Tongue (tissue), 2 donors: Measurements from ENCODE around the gene RBSN. TPM values are rescaled to one million over a fixed set of nuclear protein-coding genes. Genes with fewer than 3 reads are reported as not detected.
"Not testable (repeated sequence)": the region's sequence is repeated elsewhere in the genome, so short reads cannot be mapped to it uniquely, and the experiment has no call there.

Experiments
- DNase-seq: peaks from one replicate; pipeline ENCODE4 v3.0.0-alpha.2; 2015
- total RNA-seq: library from RNA; depleted of rRNA; stranded (reverse); fragments of >200 nt; gene quantifications from one replicate; pipeline ENCODE4 v1.2.3, GENCODE V29; 2014

RBSN gene
- total RNA-seq: 44.6 TPM

DNA sequence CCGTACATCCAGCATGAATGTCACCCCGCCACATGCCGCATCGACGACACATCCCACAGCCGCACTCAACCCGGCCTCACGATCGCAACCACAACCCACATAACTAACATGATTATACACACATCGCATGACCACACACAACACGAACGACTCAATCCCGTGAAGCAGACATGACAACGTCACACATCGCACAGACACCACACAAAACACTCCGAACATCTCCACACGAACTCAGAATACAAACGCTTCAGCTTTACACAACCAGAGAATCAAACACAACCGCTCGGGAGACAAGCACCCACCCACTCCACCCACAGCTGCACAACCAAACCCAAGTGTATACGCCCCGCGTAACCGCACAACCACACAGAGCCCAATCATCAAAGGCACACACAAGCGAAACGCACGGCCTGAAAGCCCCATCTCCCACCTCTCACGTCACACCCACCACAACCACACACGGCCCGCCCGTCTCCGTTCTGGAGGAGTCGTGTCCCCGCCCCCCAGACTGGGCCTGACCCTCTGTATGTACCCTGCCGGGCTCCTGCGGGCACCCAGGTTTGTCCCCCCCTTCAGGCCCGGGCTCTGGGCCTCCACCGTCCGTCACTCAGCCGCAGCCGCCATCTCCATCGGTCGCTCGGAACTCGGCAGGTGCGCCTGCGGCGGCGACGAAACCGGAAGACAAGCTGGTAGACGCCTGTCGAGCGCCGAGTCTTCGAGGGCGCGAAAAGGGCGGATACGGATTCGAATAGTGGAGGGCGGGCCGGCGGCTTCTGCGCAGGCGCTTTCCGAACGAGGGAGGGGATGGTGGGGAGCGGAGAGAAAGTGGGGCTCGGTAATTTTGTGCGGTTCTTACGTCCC is at the start of gene RBSN:
Gene RBSN, minus strand, starts transcription at position 646 of the 861 bp plus-strand sequence. CDS start 3,028 bp downstream, outside the sequence.
- peak; percentile 98 for DNase-seq

DNA sequence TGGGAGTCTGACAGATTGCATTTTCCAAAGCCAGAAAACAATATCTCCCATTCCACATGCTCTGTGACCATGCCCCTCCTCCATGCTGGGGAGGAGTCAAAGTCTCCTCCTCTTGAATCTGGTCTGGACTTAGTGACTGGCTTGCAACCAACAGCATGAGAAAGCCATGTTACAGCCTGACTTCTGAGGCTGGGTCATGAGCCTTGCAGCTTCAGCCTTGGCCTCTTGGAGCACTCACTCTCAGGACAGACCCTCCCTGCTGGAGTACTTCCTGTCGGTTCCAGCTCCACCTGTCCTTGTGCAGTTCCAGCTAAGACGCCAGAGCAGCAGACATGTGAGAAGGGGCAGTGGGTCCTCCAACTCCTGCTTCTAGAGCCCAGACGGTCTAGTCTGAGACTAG is 49.7 kb upstream of the RBSN start:
- DNase-seq: peak; percentile 7

DNA sequence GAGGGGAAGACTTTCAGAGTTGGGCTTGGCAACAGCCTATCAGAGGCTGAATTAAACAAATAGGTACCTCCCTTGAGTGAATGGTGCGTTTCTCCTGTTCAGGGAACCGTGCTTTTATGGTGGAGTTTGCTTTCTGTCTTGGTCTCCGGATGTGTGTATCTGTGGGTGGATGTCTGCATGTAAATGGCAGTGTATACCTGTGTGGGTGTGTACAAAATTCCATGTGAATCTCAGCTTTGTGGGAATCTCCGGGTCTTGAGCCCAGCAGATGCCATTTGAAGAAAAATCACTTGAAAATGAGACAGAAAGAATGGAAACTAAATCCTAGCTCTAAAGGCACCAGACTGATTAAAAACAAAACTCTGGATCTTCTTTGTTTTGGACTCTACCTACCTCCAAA is 37.9 kb upstream of the RBSN start:
- DNase-seq: not testable (repeated sequence)

DNA sequence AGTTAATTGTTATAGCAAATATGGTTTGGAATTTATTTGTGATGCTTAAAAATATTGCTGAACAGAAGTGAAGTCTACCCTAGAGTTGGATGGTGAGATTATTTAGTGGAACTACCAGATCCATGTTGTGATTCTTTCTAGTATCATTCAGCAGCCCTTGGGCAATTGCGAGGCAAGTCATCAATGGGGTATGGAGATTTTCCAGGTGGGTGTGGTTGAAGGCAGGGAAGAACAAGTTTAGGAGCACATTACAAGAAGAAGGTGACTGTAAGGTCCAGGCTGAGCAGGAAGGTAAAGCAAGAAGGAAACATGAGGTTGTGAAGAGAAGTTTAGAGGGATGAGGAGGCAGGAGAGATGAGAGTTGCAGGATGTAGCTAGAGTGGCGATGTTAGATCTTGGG is 36.0 kb upstream of the RBSN start:
- not testable (repeated sequence) for DNase-seq

DNA sequence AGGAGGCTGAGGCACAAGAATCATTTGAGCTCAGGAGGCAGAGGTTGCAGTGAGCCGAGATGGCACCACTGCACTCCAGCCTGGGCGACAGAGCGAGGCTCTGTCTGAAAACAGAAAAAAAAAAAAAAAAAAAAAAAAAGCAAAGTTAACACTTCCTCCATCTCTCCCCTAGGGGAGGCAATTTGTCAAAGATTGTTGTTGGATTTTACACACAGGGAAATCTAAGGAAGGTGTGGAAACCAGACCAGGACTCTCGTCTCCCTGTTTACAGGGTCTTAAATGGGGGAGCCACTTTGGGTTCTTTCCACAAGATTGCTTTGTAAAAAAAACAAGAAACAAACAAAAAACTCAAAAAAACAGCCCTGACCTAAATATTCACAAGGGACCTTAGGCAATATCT is 29.5 kb upstream of the RBSN start:
- not testable (repeated sequence) for DNase-seq

DNA sequence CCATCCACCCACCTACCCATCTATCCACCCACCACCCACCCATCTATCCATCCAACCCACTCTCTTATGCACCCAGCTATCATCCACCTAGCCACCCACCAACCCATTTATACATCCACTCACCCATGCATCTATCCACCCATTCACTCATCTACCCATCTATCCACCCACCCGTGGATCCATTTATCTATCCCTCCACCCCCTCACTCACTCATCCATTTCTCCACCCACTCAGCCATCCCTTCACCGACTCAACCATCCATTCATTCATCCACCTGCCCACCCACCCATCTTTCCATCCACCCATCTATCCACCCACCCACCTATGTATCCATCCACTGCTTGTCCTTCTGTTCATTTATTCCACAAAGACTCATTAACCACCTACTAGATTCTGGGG is 28.0 kb upstream of the RBSN start:
- not testable (repeated sequence) for DNase-seq

DNA sequence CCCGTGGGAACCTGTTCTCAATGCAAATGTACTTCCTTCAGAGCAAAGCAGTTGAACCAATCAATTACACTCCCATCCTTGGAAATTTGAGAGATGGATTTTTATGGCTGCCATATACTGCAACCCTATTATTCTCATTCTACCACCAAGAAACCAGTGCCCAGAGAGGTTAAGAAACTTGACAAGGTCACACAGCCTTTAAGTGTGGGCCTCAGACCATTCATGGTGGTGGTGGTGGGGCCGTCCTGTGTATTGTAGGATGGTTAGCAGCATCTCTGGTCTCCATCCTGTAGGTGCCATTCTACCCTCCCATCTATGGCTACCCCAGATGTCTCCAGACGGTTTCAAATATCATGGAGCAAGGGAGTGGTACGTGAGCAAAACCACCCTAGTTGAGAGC is 23.4 kb upstream of the RBSN start:
- DNase-seq: no peak

DNA sequence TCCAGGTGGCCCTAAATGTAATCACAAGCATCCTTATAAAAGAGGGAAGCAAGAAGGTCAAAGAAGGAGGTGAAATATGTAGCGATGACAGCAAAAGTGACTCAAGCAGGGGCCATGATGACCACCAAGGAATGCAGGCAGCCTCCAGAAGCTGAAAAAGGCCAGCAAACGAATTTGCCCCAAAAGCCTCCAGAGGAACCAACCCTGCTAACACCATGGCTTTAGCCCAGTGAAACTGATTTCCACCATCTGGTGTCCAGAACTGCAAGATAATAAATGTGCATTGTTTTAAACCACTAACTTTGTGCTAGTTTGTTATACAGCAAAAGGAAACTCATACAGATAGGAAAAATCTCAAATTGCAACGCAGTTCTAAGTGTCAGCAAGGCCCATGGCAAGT is 23.0 kb upstream of the RBSN start:
- no peak for DNase-seq

DNA sequence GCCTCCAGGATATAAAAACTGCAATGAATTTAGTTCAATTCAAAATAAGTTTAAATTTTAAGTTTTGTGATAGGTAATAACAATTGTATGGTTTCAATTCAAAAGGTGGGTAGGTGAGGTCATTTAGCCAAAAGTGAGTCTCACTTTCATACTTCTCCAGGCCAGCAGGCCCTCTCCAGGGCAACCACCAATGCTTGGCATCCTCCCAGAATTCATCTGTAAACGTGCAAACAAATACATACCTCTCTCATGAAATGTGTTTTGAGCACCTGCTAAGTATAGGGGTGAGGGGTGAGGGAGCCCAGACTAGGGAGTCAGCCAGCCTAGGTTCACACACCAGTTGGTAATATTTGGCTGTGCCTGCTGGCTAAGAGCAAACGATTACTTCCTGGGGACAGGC is 22.0 kb upstream of the RBSN start:
- no peak for DNase-seq

DNA sequence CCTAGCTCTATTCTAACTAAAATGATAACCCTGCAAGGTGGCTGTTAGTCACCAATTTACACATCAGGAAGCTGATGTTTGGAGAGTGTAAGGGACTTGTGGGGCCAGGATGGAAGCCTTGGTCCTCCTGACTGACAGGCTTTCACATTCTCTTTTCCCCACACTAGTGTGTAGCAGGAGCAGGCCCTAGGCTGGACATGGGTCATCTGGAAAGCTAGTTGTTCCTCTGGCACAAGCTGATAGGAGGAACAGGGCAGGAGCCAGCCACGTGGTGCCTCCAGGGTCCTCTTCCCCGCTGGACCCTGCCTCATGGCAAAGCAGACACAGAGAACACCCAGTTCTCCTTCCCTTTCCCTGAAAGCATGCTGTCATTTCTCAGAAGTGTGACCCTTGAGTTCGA is 18.1 kb upstream of the RBSN start:
- no peak for DNase-seq

DNA sequence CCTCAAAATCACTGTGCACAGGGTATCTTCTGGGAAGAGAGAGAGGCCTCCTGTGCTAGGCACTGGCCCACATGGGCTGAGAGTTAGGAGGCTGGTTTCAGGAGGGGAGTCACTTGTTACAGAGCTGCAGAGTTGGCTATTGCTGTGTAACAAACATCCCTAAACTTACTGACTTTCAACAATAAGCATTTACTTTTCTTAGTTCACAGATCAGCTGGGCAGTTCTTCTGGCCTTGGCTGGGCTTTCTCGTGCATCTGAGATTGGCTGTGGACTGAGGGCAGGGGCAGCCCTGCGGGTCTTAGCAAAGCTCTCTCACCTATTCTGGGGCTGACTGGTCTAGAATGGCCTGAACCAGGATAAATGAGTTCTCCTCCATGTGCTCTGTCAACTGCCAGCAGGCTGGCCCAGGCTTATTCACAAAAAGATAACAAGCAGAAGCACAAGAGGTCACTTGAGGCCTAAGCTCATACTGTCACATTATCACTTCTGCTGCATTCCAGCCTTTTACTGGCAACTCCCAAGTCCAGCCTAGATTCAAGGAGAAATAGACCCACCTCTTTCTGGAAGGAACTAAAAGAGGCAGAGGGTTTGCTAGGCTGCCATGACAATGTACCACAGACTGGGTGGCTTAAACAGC is 17.2 kb upstream of the RBSN start:
- no peak for DNase-seq

DNA sequence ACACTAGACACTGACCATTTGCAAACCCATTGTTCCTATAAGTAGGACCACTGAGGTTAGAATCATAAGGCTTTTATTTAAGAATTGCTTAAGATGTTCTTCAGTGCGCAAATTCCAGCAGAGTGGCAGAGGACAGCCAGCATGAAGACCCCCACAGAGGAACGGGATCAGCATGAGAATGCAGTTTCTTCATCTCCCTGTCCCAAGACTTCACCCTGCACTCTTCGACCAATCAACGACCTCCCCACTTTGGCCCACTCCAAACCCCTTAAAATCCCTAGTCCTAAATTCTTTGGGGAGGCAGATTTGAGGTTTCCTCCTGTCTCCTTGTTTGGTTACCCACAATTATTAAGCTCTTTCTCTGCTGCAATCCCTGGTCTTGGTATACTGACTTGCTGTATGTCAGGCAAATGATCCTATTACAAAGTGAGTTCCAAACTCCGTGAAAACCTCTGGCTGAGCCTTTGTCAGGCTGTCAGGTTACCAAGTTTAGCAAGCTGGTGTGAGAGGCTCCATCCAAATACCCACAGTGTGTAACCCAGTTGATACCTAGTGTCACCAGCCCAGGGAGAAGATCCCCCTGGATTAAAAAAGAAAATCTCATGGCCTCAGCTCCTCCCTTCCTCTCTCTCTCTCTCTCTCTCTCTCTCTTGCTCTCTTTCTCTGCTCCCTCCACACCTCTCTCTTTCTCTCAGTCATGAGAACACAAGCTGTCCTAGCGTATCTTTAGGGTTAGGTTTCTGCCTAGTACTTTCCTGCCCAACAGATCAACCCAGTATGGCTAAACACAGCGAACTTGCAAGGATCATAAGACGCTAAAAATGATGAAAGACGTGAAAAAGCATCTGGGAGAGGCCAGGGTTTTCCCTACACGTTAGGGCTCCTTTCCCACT is 15.8 kb upstream of the RBSN start:
- DNase-seq: no peak

DNA sequence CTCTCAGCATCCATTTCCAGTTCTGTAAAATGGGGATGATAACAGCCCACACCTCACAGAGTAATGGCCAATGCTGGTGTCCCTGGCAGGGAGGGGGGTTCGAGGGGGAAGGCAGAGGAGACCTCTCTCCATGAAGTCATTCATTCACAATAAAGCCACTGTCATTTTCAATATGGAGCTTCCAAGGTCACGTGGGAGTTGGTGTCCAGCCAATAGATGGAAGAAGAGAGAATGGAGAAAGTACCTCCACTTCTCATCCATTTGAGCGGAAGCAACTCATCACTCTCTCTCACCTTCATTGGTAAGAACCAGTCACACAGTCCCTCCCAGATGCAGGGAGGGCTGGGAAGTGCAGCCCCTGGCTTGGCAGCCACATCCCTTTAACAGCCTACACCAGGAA is 14.9 kb upstream of the RBSN start:
- DNase-seq: no peak

DNA sequence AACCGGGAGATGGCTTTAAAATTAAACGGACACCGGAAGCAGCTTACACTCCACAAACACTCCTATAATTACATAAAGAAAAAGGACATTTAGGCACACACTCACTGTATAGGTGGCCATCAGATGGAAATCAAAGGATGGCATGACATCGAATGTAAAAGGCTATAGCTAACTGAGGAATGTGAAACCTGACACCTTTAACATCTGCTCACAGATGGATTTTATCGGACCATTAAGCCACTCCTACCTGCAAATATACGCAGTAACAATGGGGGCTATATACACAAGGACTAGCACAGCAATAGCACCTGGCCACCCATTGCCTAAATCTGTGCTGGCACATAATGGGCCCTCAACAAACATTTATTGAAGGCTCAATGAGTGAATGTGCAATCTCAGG is 14.5 kb upstream of the RBSN start:
- DNase-seq: no peak

DNA sequence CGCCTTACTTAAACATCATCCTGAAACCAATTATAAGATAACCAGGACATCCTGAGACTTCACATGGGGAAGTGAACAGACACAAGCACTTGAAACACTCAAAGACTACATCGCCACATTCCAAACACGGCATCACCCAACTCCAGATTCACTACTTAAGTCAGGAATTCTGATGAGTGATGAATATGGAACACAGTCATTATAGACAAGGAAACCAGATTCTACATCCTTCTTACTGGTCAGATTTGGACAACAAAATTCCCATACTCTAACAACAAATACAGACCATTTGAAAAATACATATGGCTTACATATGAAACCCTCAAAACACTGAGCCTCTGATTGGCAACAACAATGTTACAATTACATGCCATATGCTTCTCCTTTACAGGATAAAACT is 13.1 kb upstream of the RBSN start:
- DNase-seq: no peak

DNA sequence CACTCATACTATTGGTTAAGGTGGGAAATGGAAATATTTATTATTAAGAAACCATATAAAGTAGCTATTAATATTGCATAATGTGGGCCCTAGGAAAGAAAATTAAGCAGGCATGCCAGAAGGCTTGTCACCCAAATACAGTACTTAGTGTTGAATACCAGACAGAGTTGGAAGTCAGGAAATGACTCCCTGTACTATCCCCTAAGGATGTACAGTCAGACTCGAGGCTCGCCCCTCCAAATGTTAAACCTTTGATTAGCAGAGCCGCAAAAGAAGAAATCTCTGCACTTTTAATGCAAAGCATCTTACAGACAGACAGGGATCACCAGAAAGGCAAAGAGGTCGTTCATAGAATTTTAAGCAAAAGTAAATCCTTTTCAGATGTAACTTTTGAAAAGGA is 11.3 kb upstream of the RBSN start:
- DNase-seq: no peak

DNA sequence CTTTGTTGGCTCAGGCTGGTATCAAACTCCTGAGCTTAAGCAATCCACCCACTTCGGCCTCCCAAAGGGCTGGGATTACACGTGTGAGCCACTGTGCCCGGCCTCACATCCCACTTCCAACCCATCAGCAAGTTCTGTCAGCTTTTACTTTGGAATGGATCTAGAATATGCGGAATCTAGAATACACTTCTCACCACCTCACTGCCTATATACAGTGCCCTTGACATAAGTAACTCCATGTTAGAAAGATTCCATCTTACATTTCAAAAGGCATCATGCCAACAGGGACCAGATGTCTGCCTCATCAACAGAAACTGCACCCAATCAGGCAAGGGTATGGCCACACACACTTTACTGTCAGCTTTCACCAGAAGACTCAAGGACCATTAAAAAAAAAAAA is 9.9 kb upstream of the RBSN start:
- no peak for DNase-seq

DNA sequence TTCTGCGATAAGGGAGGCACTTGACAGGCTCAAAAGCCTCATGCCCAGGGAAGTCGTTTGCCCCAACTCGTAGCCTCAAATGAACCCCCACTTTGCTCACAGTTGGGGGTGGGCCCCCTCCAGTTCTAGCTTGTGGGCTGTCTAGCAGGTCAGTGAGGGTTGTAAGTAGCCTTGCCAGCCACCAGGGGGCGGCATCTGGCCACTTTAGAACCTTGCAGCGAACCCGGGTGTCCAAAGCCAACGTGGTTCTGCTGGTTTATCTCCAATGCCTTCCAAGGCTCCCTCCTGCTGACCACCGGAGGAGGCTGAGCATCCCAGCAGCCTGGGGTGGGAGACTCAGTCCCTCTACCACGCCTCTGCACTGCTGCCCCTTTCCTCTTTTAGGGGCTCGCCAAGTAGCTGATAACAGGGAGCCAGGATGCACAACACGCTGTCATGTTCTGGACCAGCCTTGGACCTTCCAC is 9.2 kb upstream of the RBSN start:
- DNase-seq: peak; percentile 88

DNA sequence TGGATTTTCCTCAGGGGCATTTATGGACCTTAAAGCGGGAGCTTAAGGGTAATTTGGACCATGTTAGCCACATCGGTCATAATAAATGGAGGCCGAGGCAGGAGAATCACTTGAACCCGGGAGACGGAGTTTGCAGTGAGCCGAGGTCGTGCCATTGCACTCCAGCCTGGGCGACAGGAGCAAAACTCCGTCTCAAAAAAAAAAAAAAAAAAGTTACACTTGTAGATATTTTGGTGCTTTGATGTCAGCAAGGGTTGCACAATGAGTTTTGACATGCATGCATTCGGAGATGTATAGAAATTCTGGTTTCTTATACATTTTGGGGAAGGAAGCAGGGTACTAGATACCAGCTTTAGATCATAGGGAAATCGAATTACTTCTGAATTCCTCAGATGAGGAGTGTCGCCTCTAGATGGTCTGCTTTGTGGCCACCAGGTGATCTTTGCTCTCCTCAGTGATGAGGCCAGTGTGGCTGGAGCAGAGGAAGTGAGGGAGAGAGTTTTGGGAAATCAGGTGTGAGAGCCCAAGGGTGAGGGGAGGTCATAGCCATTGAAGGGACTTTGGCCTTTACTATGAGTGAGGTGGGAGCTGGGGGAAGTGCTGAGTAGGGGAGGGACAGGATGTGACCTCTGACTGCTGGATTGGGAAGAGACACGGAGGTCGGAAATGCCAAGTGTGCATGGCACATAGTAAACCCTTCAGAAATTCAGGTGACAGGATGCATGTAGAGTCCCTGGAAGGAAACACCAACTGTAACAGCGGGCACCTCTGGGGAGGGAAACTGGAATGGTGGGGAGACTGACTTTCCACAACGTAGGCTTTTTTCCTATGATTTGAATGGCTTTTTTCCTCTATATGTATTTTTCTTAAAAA is 8.4 kb upstream of the RBSN start:
- DNase-seq: no peak

DNA sequence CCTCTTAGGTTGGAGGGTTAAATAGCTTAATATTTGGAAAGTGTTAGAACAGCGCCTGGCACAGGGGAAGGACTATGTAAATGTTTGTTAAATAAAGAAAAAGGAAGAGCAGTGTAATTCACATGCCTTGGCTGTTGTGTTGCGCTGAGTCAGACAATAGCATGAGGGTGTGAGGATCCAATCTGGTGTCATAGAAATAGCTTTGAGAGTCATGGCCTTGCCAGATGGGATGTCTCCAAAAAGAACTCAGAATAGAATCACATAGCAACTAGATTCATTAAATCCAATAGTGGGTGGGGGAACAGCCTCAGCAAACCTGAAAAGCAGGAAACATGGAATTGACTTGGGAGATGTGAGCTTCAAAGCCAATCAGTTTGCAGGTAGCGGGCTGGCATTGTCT is 3.9 kb upstream of the RBSN start:
- peak; percentile 51 for DNase-seq

DNA sequence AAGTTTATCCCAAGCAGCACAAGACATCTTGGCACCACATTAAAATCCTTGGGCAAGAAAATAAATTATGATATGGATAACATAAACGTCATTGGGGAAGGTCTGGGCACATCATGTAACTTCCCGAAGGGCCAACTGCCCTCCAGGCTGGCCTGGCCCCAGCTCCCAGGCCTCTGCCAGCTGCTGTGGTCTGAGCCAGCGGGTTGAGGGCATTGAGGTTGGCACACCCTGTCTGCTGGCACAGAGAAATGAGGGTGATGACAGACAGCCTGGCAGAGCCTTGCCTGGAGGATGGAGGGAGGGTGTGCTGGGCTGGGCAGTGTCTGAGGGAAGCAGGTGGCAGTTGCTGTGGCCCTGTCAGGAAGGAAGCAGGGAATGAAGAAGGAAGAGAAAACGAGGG is 3.3 kb upstream of the RBSN start:
- DNase-seq: peak; percentile 89
